Karpas-422 (cell line): ENCODE results near the gene SEC14L1. TPM values are rescaled to one million over a fixed set of nuclear protein-coding genes. Genes with fewer than 3 reads are reported as not detected.

Experiments
- DNase-seq: peaks from one replicate; pipeline ENCODE4 v3.0.0-alpha.2; 2015
- H2AFZ ChIP-seq: fragments of 200-600 bp; sonication (generic); 2 replicates; pipeline ENCODE4 v1.6.1; 2014; ENCODE audit warnings: antibody characterized with exemption, low read length, mixed read lengths
- H3K27ac ChIP-seq: fragments of 200-600 bp; sonication (generic); 2 replicates; pipeline ENCODE4 v1.5.1; 2014; ENCODE audit warnings: mild to moderate bottlenecking, low read length, moderate library complexity
- H3K27me3 ChIP-seq: fragments of 200-600 bp; sonication (generic); 2 replicates; pipeline ENCODE4 v1.6.1; 2014; ENCODE audit warnings: low read length, mixed read lengths
- H3K36me3 ChIP-seq: fragments of 200-600 bp; sonication (generic); 2 replicates; pipeline ENCODE4 v1.6.1; 2014; ENCODE audit warnings: low read length, mixed read lengths; ENCODE audit not compliant: insufficient read depth
- H3K4me1 ChIP-seq: fragments of 200-600 bp; sonication (generic); 2 replicates; pipeline ENCODE4 v1.6.1; 2014; ENCODE audit warnings: mild to moderate bottlenecking, low read length, mixed read lengths
- H3K4me2 ChIP-seq: fragments of 200-600 bp; sonication (generic); 2 replicates; pipeline ENCODE4 v1.6.1; 2014; ENCODE audit warnings: low read length, low read depth, mild to moderate bottlenecking; ENCODE audit not compliant: poor library complexity, severe bottlenecking
- H3K4me3 ChIP-seq: fragments of 200-600 bp; sonication (generic); 2 replicates; pipeline ENCODE4 v1.5.1; 2014; ENCODE audit warnings: mild to moderate bottlenecking, antibody characterized with exemption, low read length, mixed read lengths
- H3K79me2 ChIP-seq: fragments of 200-600 bp; sonication (generic); 2 replicates; pipeline ENCODE4 v1.6.1; 2014; ENCODE audit warnings: mild to moderate bottlenecking, low read length, mixed read lengths
- H3K9ac ChIP-seq: fragments of 200-600 bp; sonication (generic); 2 replicates; pipeline ENCODE4 v1.6.0; 2014; ENCODE audit warnings: low read length
- H3K9me2 ChIP-seq: fragments of 200-600 bp; sonication (generic), shearing (Covaris generic); replicated peaks from 2 replicates; pipeline ENCODE4 v1.6.0; 2014; ENCODE audit warnings: mild to moderate bottlenecking, low read length, moderate library complexity; ENCODE audit not compliant: insufficient read depth
- H3K9me3 ChIP-seq: fragments of 300-700, 200-600 bp; sonication (generic); 2 replicates; pipeline ENCODE4 v1.6.1; 2014; ENCODE audit warnings: low read length, mixed read lengths
- H4K20me1 ChIP-seq: fragments of 200-600 bp; sonication (generic); 2 replicates; pipeline ENCODE4 v1.6.1; 2014; ENCODE audit warnings: mild to moderate bottlenecking, antibody characterized with exemption, low read length, low read depth; ENCODE audit not compliant: insufficient read depth
- total RNA-seq: library from RNA; depleted of rRNA; stranded (reverse); fragments of >200 nt; shearing (Covaris generic); gene quantifications from 2 replicates; pipeline ENCODE4 v1.2.3, GENCODE V29; 2014; ENCODE audit warnings: low replicate concordance

Gene SEC14L1
- total RNA-seq, 1 experiment from 2014 or later = 32.0 TPM

DNA sequence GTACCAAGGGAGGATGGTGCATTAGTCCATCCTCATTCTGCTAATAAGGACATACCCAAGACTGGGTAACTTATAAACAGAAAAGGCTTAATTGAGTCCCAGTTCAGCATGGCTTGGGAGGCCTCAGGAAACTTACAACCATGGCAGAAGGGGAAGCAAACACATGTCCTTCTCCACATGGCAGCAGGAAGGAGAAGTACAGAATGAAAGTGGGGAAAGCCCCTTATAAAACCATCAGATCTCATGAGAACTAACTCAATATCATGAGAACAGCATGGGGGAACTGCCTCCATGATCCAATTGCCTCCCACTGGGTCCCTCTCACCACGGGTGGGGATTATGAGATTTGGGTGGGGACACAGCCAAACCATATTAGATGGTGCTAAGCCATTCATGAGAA is 84.5 kb downstream of the SEC14L1 start:
- Histone ChIP-seq H3K4me3 (no peak overlapping the region), H4K20me1 (no peaks in the 10 kb centered on the region), H3K27ac (no peak overlapping the region), H3K9ac (no peak overlapping the region), H3K9me3 (no peaks in the 10 kb centered on the region; the same call in 1 of the 2 replicates), H2AFZ (no peak overlapping the region), H3K4me1 (peaks cover 4% of the 10 kb centered on the region), H3K27me3 (no peaks in the 10 kb centered on the region), H3K9me2 (no peaks in the 10 kb centered on the region), H3K36me3 (no peaks in the 10 kb centered on the region), H3K4me2 (no peak overlapping the region), H3K79me2 (no peaks in the 10 kb centered on the region)
- DNase-seq = no peak

DNA sequence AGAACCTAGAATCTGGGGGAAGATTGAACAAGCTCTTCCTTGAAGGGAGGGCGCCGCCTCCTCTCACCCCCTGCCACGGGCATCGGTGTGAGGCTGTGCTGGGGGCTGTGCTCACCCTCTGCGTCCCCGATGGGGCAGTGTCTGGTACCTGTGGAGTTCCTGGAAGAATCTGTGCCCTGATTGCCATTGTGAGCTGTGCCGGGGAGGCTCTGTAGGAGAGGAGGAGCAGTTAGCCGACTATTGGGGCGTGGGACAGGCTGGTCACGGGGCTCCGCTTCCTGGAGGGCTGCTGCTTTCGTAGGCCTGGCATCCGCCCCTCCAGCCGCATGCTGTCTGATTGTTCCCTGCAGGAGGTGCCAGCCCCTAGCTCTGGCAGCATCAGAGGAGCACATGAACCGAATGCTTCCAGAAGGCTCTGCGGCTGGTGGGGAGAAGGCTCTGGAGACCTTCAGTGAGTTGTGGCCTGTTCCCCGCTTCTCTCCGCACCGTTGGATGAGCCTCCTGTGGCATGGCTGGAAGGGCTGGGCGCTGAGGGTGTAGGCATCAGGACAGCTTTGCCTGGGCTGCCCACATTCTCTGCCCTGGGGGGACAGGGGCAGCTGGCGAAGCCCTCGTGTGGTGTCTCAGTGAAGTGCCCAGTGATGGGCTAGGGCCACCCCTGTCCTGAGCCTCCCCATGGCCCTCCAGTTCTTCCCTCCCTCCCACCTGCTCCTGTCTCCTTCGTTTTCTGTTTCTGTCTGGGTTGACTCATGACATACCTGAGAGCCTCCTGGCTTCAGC is 86.9 kb downstream of the SEC14L1 start:
- H3K9me3 ChIP-seq = no peaks in the 10 kb centered on the region; the same call in 1 of the 2 replicates
- DNase-seq = no peak
- no peaks in the 10 kb centered on the region for H3K4me1 ChIP-seq
- no peak overlapping the region for H3K4me2 ChIP-seq
- no peaks in the 10 kb centered on the region for H4K20me1 ChIP-seq
- H3K9me2 ChIP-seq = no peaks in the 10 kb centered on the region
- no peaks in the 10 kb centered on the region for H3K36me3 ChIP-seq
- H3K4me3 ChIP-seq = no peak overlapping the region
- no peaks in the 10 kb centered on the region for H3K27me3 ChIP-seq
- H3K9ac ChIP-seq = no peak overlapping the region
- H3K27ac ChIP-seq = no peak overlapping the region
- H3K79me2 ChIP-seq = no peaks in the 10 kb centered on the region
- H2AFZ ChIP-seq = no peak overlapping the region

DNA sequence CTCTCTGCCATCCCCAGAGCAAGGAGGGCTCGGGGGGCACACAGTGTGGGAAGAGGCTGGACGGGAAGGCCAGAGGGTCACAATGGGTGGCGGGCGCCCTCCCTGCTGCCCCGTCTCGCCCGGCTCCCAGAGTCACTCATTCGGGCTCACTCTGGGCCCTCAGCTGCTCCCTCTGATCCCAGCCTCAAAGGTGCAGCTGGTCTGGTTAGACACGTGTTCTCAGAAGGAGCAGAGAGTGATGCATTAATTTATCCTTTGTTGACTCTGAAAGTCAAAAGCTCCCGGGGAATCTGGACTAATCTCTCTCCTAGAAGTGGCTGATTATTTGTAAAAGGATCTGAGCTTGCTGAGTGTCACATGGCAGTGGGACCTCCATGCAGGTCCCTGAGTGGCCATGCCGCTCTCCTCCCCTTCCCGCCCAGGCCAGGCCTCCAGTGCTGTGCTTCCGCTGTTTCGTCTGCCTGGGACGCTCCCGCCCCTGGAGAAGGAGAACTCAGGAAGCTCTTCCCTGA is 87.5 kb downstream of the SEC14L1 start:
- Histone ChIP-seq H3K4me3 (no peak overlapping the region), H4K20me1 (no peaks in the 10 kb centered on the region), H3K27ac (no peak overlapping the region), H3K4me1 (no peaks in the 10 kb centered on the region), H3K9me3 (no peaks in the 10 kb centered on the region; the same call in 1 of the 2 replicates), H3K4me2 (no peak overlapping the region), H3K79me2 (no peaks in the 10 kb centered on the region), H3K27me3 (no peaks in the 10 kb centered on the region), H2AFZ (no peak overlapping the region), H3K9ac (no peak overlapping the region), H3K36me3 (no peaks in the 10 kb centered on the region), H3K9me2 (no peaks in the 10 kb centered on the region)
- no peak for DNase-seq

DNA sequence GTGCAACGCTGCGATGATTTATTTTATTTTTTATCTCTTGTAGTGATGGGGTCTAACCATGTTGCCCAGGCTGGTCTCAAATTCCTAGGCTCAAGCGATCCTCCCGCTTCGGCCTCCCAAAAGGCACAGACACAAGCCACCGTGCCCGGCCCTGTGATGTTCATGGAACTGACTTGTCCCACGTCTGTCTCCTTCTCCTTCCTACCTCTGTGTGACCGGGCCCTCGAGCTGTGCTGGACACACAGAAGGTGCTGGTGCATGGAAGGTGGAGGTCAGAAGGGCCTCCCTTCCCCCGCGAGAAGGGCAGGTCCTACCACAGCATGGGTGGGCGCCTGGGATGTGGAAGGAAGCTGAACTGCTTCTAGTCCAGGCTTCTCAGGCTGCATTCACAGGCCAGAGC is 88.0 kb downstream of the SEC14L1 start:
- H3K4me1 ChIP-seq = 0 out of 2 replicates have a peak, but pooled peaks cover under 1% of the 10 kb centered on the region
- H3K27me3 ChIP-seq = no peaks in the 10 kb centered on the region
- no peak overlapping the region for H3K4me2 ChIP-seq
- H3K9me3 ChIP-seq = no peaks in the 10 kb centered on the region; the same call in 1 of the 2 replicates
- no peak overlapping the region for H3K27ac ChIP-seq
- no peaks in the 10 kb centered on the region for H4K20me1 ChIP-seq
- no peak for DNase-seq
- no peak overlapping the region for H2AFZ ChIP-seq
- H3K79me2 ChIP-seq = no peaks in the 10 kb centered on the region
- H3K9ac ChIP-seq = no peak overlapping the region
- H3K9me2 ChIP-seq = no peaks in the 10 kb centered on the region
- H3K36me3 ChIP-seq = no peaks in the 10 kb centered on the region
- H3K4me3 ChIP-seq = no peak overlapping the region

DNA sequence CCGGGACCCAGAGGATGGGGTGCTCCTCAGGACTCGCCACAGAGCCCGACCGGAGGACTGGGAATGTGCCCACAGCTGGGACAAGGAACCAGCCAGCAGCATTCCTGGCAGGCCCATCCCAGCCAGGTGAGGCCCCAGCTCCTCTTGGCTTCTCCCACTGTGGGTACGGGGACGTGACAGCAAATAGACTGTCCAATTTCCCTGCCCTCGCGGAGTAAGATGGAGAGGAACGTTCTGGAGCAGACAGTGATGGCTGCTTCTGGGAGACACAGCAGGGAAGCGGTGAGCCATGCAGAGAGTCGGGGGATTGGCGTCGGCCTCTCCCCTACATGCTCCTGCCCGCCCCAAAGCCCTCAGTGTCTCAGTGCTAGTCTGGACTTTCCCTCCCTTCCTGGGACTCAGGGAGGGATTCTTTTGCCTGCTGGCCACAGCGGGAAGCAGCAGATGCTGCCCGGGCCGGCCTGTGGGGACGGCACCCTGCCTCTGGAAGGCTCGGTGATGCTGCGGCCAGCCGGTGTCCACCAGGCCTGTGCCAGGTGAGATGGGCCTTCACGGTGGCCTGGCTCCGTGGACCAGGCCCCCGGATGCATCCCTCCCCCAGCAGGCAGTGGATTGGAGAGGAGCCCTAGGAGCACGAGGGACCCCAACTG is 89.1 kb downstream of the SEC14L1 start:
- DNase-seq = no peak
- 0 out of 2 replicates have a peak, but pooled peaks cover 4% of the 10 kb centered on the region for H3K4me1 ChIP-seq
- H3K79me2 ChIP-seq = no peaks in the 10 kb centered on the region
- H3K4me3 ChIP-seq = no peak overlapping the region
- no peaks in the 10 kb centered on the region for H3K9me2 ChIP-seq
- no peak overlapping the region for H2AFZ ChIP-seq
- no peaks in the 10 kb centered on the region for H3K27me3 ChIP-seq
- no peak overlapping the region for H3K9ac ChIP-seq
- no peak overlapping the region for H3K27ac ChIP-seq
- H3K4me2 ChIP-seq = no peak overlapping the region
- H4K20me1 ChIP-seq = no peaks in the 10 kb centered on the region
- H3K9me3 ChIP-seq = no peaks in the 10 kb centered on the region; the same call in 1 of the 2 replicates
- no peaks in the 10 kb centered on the region for H3K36me3 ChIP-seq

DNA sequence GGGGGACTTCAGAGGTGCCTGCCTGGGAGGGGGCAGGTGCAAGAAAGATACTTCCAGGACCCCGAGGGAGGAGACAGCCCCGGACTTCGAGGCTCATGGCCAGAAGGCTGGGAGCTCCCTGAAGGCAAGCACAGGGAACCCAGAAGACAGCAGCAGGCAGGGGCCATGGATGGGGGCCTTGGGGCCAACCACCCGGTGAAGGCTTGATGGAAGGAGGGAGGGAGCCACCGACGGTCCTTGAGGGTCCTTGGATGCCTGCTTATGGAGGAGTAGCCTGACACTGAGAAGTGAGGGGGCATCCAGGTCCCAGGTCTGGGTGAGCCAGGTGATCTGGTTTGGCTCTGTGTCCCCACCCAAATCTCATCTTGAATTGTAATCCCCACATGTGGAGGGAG is 89.7 kb downstream of the SEC14L1 start:
- Histone ChIP-seq H2AFZ (no peak overlapping the region), H3K4me2 (no peak overlapping the region), H4K20me1 (no peaks in the 10 kb centered on the region), H3K79me2 (no peaks in the 10 kb centered on the region), H3K4me1 (0 out of 2 replicates have a peak, but pooled peaks cover 4% of the 10 kb centered on the region), H3K27ac (no peak overlapping the region), H3K4me3 (no peak overlapping the region), H3K9ac (no peak overlapping the region), H3K27me3 (no peaks in the 10 kb centered on the region), H3K9me2 (no peaks in the 10 kb centered on the region), H3K9me3 (no peaks in the 10 kb centered on the region; the same call in 1 of the 2 replicates), H3K36me3 (no peaks in the 10 kb centered on the region)
- no peak for DNase-seq

DNA sequence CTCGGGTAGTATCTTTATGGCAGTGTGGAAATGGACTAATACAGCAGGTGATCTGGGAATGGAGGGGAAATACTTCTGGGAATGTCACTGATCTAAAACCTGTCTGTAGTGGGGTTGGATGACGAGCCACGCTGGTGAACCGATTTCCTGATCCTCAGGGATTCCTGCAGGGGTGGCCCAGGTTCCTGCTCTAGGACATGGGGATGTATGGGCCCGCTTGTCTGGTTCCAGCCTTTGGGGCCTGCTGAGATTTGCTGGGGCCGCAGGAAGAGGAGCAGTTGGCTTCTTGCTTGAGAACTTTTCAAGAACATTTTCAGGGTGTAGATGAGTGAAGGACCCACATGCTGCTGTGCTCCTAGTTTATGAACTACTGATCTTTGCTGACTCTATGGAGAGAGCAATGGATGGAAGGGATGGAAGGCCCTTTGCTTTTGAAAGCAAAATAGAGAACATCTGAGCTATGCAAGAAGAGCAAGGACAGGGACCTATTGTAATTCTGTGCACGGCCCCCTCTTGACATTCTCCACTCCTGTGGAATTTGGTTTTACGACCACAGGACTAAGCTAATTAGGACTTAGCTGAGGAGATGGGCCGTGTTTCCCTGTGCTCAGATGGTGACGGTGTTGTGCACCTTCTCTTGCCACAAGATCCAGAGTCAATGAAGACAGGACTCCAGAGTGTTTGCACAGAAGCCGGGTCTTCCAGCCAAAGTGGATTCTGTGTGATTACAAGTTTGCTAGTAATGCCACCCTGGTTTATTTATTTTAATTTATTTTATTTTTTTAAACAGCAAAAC is 90.5 kb downstream of the SEC14L1 start:
- Histone ChIP-seq H3K27me3 (no peaks in the 10 kb centered on the region), H3K36me3 (no peaks in the 10 kb centered on the region), H3K9ac (no peak overlapping the region), H3K9me2 (no peaks in the 10 kb centered on the region), H3K9me3 (no peaks in the 10 kb centered on the region), H3K79me2 (no peaks in the 10 kb centered on the region), H3K4me2 (no peak overlapping the region), H2AFZ (no peak overlapping the region), H4K20me1 (no peaks in the 10 kb centered on the region), H3K4me3 (no peak overlapping the region), H3K4me1 (0 out of 2 replicates have a peak, but pooled peaks cover 4% of the 10 kb centered on the region), H3K27ac (no peak overlapping the region)
- no peak for DNase-seq

- Histone ChIP-seq H3K4me1 (0 out of 2 replicates have a peak, but pooled peaks cover 4% of the 10 kb centered on the region), H3K9ac (no peak overlapping the region), H2AFZ (no peak overlapping the region), H3K79me2 (no peaks in the 10 kb centered on the region), H3K9me2 (no peaks in the 10 kb centered on the region), H3K27me3 (no peaks in the 10 kb centered on the region), H4K20me1 (no peaks in the 10 kb centered on the region), H3K27ac (no peak overlapping the region), H3K4me2 (no peak overlapping the region), H3K36me3 (no peaks in the 10 kb centered on the region), H3K4me3 (no peak overlapping the region), H3K9me3 (no peaks in the 10 kb centered on the region)
- DNase-seq = no peak
Observed at GRCh38 chr17:77233127-77233526, 92.4 kb downstream of the SEC14L1 start.
